PC-3 (cell line): ENCODE results near the gene TWIST2.

ENCODE experiments used
- CTCF ChIP-seq: fragments of 300-600 bp; sonication (generic); conservative IDR thresholded peaks from 2 replicates; pipeline ENCODE4 v1.5.1; 2017; ENCODE audit warnings: antibody characterized with exemption, low read depth, mild to moderate bottlenecking, low read length
- EZH2phosphoT487 ChIP-seq: fragments of 300-600 bp; sonication (generic); IDR thresholded peaks from 2 replicates; pipeline ENCODE4 v1.6.1; 2018; ENCODE audit warnings: mild to moderate bottlenecking, antibody characterized with exemption, low read length, borderline replicate concordance

- TF ChIP-seq EZH2phosphoT487 (no peak), CTCF (no peak)
These were observed 4.4 kb upstream of the TWIST2 start for GRCh38 chr2:238843476-238843875.
